GM21360 (cell line): ENCODE results near the gene NACAD.

Experiments
- ATAC-seq: cut with Tn5 transposase; IDR thresholded peaks from one replicate; pipeline ENCODE4 v1.9.1; 2021; ENCODE audit warnings: mild to moderate bottlenecking, moderate library complexity; ENCODE audit not compliant: unreplicated experiment

The NACAD gene

GRCh38 chr7:45088821-45089340, at the start of gene NACAD:
Gene NACAD, minus strand, starts transcription at chr7:45088969. Its CDS starts 75 bp downstream, at chr7:45088894.
- ATAC-seq, result no peak

GRCh38 chr7:45136106-45137060, 47.6 kb upstream of the NACAD start:
- ATAC-seq, result no peak

GRCh38 chr7:45133877-45134276, 45.1 kb upstream of the NACAD start:
- no peak for ATAC-seq

GRCh38 chr7:45133352-45133751, 44.6 kb upstream of the NACAD start:
- ATAC-seq, result no peak

GRCh38 chr7:45132708-45133320, 44.0 kb upstream of the NACAD start:
- ATAC-seq, result no peak

GRCh38 chr7:45131891-45132290, 43.1 kb upstream of the NACAD start:
- ATAC-seq, result no peak

GRCh38 chr7:45130910-45131309, 42.1 kb upstream of the NACAD start:
- ATAC-seq, result no peak

GRCh38 chr7:45129906-45130305, 41.1 kb upstream of the NACAD start:
- no peak for ATAC-seq

GRCh38 chr7:45129181-45129800, 40.5 kb upstream of the NACAD start:
- no peak for ATAC-seq

GRCh38 chr7:45126920-45127319, 38.2 kb upstream of the NACAD start:
- ATAC-seq, result no peak

- ATAC-seq, result no peak
These were observed 37.4 kb upstream of the NACAD start for GRCh38 chr7:45126201-45126600.

GRCh38 chr7:45125193-45125904, 36.6 kb upstream of the NACAD start:
- no peak for ATAC-seq

GRCh38 chr7:45123913-45124710, 35.3 kb upstream of the NACAD start:
- no peak for ATAC-seq

GRCh38 chr7:45122975-45123860, 34.4 kb upstream of the NACAD start:
- ATAC-seq, result no peak

GRCh38 chr7:45119550-45119949, 30.8 kb upstream of the NACAD start:
- no peak for ATAC-seq

- no peak for ATAC-seq
These were observed 30.1 kb upstream of the NACAD start for GRCh38 chr7:45118889-45119331.

GRCh38 chr7:45118292-45118691, 29.5 kb upstream of the NACAD start:
- no peak for ATAC-seq

GRCh38 chr7:45117582-45117981, 28.8 kb upstream of the NACAD start:
- ATAC-seq, result no peak

GRCh38 chr7:45116048-45116447, 27.3 kb upstream of the NACAD start:
- no peak for ATAC-seq
